GM21515 (cell line): ENCODE measurements around the gene LRRC74B.
A peak's percentile ranks its signal among the peaks of the same experiment; 100 is the strongest.
"Not testable (repeated sequence)": the region's sequence is repeated elsewhere in the genome, so short reads cannot be mapped to it uniquely, and the experiment has no call there.

Experiments
- ATAC-seq: cut with Tn5 transposase; IDR thresholded peaks from one replicate; pipeline ENCODE4 v1.9.1; 2021; ENCODE audit not compliant: unreplicated experiment

Gene LRRC74B

DNA sequence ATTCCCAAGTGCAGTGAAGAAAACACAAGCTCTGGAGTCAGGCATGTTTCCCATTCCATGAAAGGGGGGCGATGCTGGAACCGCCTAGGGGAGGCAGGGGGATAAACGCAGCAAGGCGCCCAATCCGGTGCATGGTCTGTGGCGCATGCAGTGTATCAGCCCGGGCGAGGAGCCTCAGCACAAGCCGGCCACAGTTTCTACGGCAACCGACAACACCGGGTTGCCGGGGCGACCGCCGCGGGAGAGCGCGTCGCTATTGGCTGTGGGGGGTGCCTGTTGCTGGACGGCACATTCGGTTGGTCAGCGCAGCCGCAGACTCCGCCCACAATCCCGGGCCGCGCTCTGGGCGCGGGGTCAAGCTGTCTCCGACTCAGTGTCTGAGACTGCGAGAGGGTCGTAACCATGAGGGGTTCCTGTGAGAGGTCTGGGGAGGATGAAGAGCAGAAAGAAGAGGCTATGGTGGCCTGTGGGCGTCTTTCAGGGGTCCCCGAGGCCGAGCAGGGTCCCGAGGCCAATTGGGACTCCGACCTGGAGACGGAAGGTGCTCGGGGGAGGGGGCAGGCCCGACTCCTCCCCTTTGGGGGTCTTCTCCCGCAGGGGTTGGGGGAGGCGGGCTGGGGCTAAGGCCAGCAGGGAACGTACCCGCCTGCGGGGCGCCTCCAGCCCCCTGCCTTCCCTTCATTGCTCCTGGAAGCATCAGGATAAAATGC lies at the start of gene LRRC74B:
Gene LRRC74B, plus strand, starts transcription at position 362 of the 710 bp plus-strand sequence. Its CDS starts 41 bp downstream, at position 403.
- peak; percentile 73 for ATAC-seq

- no peak for ATAC-seq
Measured at GRCh38 chr22:20996031-20996410, 49.7 kb upstream of the LRRC74B start.

DNA sequence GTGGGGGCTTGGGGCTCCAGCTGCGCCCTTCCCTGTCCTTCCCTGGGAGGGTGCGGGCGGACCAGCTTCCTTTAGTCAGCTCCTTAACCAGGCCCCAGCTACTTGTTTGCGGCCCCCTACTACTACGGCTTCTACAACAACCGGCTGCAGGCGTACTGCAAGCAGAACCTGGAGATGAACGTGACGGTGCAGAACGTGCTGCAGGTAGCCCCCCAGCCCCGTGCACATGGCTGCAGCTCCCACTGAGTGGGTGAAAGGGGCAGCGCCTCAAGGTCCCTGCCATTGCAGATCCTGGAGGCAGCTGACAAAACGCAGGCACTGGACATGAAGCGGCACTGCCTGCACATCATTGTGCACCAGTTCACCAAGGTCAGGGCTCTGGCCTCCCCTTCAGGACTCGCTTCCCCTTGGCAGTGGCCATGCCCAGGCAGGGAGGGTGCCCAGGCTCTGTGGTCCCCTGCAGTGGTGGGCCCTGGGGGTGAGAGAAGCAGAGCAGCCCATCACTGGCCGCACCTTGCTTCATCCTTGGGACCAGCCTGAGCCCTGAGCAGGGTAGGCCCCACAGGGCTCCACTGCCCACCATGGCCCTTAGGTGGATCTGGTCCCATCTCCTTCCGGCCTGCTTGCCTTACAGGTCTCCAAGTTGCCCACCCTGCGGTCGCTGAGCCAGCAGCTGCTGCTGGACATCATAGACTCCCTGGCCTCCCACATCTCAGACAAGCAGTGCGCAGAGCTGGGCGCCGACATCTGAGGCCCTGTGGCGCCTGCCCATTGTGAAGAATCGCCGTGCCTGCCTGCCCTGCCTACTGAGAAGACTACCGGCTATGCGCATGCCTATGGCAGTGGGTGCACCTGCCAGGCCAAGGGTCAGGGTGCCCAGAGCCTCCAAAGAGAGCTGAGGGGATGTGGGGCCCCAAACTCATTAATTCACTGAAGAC lies 48.9 kb upstream of the LRRC74B start:
- no peak for ATAC-seq

GRCh38 chr22:20997536-20998257 lies 48.0 kb upstream of the LRRC74B start:
- ATAC-seq: no peak

GRCh38 chr22:20998411-20999336 lies 47.1 kb upstream of the LRRC74B start:
- ATAC-seq: no peak

GRCh38 chr22:20999350-21000206 lies 46.2 kb upstream of the LRRC74B start:
- no peak for ATAC-seq

GRCh38 chr22:21000207-21000986 lies 45.3 kb upstream of the LRRC74B start:
- ATAC-seq: no peak

DNA sequence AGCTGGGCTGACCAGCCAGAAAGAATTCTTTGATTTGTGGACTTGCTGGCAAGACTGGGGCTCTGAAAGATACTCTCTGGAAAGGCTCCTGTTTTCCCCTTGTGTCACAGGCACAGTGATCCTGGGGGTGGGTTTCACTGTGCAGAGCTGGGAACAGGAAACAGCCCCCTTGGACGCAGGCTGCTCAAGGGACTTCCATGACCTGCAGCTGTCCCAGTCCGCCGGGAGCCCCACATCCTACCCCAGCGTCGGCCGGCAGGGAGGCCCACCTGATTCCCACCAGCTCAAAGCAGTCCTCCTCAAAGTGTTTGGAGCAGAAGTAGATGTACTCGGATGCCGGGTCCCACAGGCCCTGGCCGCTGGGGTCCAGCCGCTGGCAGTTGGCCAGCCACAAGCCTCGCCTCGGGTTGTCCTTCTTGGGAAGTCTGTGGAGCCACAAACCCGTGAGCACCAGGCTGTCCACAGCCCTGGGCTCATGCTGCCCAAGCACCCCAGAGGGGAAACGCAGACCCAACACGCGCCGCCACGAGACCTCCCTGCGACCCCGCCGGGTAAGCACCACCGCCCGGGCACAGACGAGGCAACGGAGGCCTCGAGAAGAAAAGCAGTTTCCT lies 44.7 kb upstream of the LRRC74B start:
- no peak for ATAC-seq

DNA sequence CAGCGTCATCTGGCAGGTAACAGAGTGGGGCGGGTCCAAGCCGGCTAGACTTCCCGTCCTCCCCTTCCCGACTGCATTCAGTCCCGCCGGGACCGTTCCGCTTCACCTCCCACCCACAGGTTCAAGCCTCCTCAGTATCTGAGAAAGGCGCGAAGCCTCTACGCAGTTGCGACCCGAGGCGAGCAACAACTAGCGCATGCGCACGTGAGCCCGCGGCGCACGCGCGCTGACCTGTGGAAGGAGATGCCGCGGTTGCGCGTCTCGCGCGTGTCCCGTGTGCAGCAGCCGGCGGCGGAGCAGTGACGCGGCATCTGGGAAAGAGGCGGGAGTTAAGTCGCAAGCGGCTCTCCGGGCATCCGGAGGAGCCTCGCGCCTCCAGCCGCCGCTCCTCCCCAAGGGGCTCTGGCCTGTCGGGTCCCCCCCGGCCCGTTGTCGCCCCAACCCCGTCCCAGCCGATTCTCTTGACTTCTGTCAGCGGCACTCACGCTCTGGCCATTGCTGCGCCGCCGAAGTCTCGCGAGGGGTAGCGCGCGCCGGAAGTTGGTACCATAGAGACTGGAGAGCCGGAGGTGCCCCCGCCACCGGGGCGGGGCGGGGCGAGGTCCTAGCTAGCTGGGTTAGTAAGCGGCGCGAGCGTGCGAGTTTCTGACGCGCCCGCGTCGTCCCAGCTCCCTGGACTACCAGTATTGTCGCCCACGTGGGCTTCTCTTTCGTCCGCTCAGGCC lies 44.0 kb upstream of the LRRC74B start, which contains the start of gene THAP7:
Gene THAP7, minus strand, starts transcription at position 518 of the 725 bp plus-strand sequence. Its CDS starts 207 bp downstream, at position 311.
- ATAC-seq: peak; percentile 74

GRCh38 chr22:21003782-21004181 lies 42.0 kb upstream of the LRRC74B start:
- ATAC-seq: no peak

DNA sequence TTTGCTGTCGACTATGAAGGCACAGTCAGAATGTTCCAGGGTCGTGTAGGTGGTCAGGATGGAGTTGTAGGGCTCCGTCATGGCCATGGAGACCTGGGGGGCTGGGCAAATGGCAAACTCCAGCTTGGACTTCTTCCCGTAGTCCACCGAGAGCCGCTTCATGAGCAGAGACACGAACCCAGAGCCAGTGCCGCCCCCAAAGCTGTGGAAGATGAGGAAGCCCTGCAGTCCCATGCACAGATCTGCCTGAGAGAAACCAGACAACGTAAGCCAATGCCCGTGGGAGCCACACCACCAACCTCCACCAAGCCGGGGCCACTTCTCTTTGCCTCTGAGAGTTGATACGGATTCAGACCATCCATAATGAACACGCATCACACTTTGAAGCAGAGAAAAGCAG lies 36.5 kb upstream of the LRRC74B start:
- ATAC-seq: not testable (repeated sequence)

DNA sequence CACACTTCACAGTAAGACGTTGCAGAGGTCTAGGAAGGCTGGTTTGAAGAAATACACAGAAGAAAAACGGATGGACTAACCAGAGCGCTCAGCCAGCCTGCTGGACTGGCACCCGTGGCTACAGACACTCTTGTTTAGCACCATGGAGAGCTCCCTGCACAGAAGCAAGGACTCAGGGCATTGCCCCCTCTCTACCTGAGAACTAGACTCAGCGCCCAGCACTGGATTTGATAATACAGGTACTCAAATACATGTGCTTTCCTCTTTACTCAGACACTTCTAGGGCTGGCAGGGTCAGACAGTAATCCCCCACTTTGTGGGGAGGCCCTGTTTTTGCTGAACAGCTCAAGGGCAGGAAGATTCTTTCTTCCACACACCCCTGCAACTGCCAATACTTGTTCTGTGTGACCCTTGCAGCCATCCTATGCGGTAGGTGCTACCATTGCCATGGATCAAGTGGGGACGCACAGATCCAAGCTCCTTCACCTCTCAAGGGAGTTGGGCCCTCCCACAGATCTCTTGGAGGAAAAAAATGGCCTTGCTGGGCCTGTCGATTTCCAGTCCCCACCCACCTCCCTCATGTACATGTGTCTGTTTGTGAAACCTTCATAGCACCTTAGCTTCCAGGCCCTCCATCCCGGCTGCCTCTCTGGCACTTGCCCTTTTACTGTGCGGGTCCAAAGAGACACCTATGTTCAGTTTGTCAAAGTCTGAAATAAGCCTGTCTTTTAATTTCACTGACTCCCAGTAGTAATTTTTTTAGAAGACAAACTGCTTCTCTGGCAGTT lies 35.9 kb upstream of the LRRC74B start:
- no peak for ATAC-seq

DNA sequence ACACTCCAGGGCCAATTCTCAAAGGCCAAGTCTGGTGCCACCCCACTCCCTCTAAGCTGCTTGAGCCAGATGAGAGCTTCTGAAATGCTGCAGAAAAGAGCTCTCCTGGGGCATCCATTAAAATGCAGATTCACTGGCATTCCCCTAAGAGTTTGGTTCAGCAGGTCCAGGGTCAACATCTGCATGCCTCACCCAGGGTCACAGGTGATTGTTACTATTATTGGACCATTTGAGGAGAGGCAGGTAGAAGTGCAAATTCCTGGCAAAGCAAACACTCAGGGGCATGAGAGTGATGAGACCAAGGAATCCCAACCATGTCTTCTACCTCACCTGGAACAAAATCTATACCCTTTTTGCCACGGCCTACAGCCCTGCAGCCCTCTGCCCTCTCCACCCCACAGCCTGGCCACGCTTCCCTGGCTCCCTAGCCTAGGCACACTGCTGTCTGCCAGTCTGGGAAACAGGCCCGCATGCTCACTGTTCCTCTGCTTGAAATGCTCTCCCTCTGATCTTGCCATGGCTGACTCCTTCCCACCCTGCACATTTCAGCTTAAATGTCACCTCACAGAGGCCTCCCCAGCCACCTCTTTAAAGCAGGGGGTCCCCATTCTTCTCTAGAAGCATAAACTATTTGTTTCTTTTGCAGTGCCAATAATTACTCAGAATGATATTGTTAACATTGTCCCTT lies 35.2 kb upstream of the LRRC74B start:
- no peak for ATAC-seq

- ATAC-seq: no peak
Measured at GRCh38 chr22:21012446-21013407, 33.0 kb upstream of the LRRC74B start.

DNA sequence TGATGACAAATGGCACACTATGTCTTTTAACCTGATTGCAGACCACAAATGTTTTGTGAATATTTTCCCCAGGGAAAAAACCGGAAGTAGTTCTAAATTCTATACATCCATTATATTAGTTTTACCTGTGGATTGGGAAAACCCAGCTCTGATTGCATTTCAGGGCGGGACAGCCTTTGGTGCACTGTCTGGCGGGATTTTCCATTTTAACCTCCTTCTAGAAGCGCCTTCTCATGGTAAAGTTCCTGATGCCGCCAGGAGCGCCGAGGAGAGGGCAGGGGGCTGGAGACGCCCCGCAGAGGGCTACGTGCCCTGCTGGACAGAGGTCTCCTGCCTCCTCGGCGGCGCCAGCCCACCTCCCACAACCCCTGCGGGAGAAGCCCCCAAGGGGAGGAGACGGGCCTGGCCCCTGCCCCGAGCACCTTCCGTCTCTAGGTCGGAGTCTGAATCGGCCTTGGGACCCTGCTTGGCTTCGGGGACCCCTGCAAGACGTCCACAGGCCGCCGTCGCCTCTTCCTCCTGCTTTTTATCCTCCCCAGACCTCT lies 32.0 kb upstream of the LRRC74B start:
- ATAC-seq: no peak
